HG03354 (cell line): ENCODE measurements around the gene ASS1.

Experiments
- ATAC-seq: cut with Tn5 transposase; IDR thresholded peaks from one replicate; pipeline ENCODE4 v1.9.1; 2021; ENCODE audit warnings: mild to moderate bottlenecking; ENCODE audit not compliant: unreplicated experiment, poor library complexity, severe bottlenecking

Gene ASS1

DNA sequence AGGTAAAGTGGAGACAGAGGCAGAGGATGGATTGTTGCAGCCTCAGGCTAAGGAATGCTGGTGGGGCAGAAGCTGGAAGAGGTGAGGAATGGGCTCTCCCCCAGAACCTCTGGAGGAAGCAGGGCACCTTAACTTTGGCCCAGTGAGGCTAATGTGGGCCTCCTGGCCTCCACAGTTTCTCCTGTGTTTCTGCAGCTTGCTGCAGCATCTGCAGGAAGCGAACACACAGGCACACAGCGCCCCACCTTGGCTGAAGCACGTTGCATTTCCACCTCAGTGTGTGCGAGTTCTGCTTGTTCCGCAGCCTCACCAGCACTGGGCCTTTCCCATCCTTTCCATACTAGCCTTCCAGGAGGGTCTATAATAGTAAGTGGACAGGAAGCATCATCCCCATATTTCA lies 27.2 kb upstream of the ASS1 start:
- no peak for ATAC-seq

DNA sequence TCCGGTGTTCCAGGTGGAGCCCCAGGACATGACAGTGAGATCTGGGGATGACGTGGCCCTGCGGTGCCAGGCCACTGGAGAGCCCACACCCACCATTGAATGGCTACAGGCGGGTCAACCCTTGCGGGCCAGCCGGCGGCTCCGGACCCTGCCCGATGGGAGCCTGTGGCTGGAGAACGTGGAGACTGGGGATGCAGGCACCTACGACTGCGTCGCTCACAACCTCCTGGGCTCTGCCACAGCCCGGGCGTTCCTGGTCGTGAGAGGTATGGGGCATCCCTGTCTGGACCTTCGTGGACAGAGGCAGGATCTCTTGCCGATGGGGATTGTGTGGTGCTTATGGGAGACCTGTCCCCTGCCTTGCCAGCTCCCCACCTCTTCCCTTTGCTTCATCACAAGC lies 26.0 kb upstream of the ASS1 start:
- ATAC-seq: no peak

DNA sequence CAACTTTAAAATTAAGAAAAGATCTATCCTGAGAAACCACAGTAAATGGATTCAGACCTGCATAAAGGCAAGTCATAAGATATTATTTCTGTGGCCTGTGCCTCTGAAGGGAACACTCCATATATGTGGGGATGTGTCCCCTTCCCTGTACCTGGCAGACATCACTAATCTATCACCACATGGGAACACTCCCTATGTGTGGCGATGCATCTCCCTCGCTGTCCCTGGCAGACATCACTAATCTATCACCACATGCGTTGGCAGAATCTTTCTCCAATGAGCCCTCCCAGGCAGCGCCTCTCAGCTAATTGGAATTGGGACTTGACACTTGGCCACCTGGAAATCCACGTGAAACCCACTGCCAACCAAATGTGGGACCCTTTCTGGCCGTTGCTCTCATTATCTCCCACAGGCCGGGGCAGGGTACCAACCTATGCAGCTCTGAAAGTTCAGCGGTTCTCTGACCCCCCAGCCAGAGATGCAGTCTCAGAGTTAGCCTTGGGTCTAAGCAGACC lies 25.2 kb upstream of the ASS1 start:
- no peak for ATAC-seq

DNA sequence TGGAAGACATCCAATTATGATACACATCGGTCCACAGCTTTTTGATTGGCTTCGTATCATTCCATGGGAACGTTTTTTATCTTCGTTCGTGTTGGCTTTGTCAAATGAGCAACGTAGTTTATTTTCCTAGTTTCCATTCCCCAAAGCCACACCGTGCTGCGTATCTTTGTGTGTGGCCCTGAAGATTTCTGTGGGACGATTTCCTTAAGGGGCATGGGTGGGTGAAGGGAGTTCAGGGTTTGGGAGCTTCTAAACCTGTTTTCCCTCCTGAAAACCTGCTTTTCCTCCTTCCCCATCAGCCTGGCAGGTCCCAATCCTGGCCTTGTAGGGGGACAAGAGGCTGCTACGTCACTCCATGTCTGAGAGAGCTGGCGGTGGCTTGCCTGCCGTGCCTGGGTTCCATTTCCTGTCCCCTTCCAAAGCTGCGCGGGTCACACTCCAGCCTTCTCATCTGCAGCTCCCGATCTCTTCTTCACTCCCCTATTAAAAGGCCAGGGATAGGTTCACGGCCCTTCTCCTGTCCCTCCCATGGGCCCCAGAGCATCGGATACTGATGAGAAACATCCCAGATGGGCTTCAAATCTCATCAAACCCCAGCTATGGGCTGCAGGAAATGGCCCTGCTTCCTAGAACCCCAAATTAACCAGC lies 23.5 kb upstream of the ASS1 start:
- no peak for ATAC-seq

DNA sequence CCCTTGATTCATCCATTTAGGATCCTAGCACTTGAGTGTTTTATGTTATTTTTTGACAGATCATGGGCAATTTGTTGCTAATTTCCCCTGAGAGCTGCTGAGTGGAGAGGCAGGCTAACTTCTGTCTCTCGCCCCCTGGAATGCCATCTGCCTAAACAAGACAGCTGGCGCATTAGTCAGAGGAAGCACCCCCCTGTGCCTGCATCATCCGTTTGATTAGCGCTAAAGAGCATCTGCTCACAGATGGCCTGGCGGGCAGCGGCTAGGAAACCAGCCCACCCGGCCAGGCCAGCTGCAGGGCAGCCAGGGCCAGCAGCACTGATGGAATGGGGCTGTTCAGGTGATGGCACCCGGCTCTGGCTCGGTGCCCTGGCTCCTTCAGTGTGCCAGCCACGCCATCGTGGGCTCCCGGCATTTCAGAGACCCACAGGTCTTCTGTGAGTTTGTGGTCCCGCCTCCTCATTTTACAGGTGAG lies 22.9 kb upstream of the ASS1 start:
- ATAC-seq: no peak

DNA sequence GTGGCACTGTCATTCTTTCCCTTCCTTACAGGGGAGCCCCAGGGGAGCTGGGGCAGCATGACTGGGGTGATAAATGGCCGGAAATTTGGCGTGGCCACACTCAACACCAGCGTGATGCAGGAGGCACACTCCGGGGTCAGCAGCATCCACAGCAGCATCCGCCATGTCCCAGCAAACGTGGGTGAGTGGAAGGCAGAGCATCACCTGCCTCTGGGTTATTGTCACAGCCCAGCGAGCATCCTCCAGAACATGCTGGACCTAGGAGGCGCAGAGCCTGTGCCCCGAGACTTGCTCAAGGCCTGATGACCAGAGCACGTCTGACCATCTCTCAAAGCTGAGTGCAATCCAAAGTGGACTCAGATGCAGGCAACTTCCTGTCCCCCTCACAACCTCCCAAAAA lies 22.2 kb upstream of the ASS1 start:
- ATAC-seq: no peak

DNA sequence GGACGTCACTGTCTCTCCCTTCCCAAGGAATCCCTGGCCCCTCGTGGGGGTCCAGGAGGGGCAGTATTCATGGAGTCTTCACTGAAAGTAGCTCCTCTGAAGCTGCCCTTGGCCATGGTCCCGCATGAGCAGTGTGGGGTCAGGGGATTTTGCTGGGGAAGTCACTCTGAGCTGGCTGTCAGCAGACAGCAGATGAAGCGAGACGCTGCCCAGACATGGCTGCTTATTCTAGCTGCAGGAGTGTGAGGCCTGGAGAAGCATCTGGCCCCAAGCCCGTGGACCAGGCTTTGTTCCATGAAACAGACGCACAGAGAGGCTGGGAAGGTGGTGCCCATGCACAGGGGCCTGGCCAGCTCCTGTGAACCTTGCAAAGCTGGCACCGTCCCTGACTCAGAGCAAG lies 21.5 kb upstream of the ASS1 start:
- no peak for ATAC-seq

DNA sequence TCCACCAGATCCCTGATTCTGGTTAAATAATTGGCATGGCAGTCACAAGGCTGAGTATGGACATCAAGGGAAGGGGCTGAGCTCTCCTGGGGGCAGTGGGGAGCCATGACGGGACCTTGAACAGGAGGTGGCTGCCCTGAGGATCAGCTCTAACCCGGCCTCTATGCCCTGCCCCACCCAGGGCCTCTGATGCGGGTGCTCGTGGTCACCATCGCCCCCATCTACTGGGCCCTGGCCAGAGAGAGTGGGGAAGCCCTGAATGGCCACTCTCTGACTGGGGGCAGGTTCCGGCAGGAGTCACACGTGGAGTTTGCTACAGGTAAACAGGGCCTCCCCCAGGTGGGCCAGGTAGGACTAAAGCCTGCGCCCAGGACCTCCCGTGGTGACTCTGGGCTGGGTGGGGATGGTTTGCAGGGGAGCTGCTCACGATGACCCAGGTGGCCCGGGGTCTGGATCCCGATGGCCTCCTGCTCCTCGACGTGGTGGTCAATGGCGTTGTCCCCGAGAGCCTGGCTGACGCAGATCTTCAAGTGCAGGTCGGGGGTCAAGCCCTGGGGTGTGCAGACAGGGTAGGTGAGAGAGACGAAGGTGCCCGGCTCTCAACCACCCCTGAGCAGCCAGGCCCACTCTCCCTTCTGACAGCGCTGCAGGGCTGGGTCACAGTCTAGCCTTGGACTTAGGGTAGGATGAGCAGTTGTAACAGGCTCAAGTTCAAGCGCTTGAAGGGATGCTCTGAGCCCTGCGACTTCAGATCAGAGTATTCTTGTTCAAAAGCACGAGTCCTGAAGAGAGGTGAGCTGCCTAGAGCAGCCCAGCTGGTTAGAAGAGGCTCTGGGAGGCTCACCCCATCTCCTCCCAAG lies 19.9 kb upstream of the ASS1 start:
- no peak for ATAC-seq

DNA sequence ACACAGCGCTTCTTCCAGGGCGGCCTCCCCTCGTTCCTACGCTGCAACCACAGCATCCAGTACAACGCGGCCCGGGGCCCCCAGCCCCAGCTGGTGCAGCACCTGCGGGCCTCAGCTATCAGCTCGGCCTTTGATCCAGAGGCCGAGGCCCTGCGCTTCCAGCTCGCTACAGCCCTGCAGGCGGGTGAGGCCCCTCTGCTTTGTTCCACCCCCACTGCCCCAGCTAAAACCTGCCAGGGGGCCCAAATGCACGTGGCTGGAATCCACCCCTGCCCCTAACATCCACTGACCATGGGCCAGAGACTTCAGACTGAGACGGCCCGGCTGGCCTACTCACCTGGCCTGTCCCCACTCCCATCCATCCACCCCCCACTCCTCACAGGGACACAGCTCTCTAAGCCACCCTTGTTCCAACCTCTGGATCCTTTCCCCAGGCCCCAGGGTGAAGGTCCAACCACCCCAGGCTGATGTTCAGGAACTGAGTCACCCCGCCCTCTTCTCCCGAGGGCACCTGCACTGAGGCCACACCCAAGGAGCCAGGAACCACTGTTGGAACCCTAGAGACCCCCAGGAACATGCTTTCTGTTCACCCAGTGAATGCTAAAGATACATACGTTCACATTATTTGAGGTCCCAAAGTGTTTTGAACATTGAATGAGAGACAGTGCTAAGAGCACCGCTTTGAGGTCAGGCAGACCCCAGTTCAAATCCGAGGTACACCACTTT lies 18.9 kb upstream of the ASS1 start:
- ATAC-seq: no peak

DNA sequence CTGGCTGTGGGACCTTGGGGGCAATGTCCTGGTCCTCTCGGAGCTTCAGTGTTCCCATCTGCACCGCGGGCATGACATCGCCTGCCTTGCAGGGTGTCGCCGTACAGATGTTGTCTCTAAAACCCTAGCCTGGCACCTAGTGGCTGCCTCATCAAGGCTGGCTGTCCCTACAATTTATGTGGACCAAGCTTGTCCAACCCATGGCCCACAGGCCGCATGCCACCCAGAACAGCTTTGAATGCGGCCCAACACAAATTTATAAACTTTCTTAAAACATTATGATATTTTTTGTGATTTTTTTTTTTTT lies 18.3 kb upstream of the ASS1 start:
- no peak for ATAC-seq

DNA sequence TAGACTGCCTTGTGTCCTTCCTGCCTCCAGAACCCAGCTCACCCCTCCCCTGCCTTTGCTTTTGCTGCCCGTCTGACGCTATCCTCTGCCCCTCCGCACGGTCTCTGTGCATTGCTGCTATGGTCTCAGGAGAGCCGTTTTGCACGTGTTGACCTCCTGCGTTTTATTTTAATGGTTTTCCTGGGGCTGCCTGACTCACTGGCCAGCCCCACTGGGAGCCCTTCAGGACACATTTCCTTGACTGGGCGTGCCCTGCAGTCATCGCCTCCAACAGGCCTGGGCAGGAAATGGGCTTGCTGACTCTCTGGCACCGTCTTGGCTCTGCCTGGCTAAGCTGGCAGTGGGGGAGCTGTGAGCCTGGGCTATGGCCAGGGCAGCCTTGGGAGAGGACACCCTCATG lies 17.9 kb upstream of the ASS1 start:
- ATAC-seq: no peak

DNA sequence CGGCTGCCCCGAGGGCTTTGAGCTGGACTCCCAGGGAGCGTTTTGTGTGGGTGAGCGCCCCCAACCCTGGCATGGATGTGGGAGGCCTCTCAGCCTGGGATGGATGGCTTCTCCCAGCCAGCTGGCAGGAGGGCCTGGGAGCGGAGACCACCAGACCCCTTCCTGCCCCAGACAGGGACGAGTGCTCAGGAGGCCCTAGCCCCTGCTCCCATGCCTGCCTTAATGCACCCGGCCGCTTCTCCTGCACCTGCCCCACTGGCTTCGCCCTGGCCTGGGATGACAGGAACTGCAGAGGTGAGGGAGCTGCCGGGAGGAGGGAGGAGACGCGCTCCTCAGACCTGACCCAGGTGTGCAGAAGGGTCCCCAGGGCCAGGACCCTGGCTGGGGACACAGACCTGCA lies 17.4 kb upstream of the ASS1 start:
- ATAC-seq: no peak

DNA sequence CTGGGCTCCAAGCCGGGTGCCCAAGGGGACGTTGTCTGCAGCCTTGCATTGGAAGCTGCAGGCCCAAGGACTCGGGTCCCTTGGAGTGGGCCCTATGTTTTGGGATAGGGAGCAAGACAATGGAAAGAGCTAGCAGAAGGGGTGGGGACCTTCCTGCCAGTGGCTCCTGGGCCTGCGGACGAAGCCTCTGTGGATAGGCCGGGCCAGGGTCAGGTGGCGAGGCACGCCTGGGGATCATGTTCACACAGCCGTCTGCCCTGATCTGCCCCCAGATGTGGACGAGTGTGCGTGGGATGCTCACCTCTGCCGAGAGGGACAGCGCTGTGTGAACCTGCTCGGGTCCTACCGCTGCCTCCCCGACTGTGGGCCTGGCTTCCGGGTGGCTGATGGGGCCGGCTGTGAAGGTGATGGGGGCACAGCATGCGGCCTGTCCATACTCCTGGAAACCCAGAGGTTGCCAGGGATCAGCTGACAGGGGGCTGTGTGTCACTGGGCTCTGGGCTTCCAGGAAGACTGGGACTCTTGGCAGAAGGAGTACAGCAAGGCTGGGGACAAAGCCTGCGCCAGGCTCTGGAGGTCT lies 16.6 kb upstream of the ASS1 start:
- no peak for ATAC-seq

DNA sequence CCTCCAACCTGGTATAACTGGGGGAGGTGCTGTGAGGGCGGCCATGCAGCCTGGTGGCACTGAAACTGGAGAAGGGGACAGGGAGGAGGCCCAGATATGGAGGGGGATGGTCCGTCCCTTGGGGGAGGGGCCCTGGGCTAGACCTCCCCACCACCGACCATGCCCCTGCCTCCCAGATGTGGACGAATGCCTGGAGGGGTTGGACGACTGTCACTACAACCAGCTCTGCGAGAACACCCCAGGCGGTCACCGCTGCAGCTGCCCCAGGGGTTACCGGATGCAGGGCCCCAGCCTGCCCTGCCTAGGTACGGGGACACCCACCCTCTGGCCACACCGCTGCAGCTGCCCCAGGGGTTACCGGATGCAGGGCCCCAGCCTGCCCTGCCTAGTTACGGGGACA lies 15.4 kb upstream of the ASS1 start:
- ATAC-seq: no peak

DNA sequence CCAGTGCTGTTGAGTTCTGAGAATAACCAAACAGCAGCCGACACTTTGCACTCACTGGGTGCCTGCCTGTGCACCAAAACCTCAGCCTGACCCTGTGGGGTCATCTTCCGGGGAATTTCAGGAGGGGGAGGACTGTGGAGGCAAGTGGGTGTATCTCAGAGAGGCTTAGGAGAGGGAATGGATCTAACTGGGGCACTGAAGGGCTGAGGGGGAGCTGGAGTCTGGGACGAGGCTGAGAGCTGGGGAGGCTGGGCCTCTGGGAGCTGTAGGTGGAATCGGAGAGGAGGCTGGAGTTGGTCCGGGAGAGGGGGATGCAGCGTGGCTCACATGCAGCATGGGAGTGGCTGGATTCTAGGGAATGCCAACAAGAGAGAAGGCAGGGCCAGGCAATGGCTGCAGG lies 14.9 kb upstream of the ASS1 start:
- ATAC-seq: no peak

DNA sequence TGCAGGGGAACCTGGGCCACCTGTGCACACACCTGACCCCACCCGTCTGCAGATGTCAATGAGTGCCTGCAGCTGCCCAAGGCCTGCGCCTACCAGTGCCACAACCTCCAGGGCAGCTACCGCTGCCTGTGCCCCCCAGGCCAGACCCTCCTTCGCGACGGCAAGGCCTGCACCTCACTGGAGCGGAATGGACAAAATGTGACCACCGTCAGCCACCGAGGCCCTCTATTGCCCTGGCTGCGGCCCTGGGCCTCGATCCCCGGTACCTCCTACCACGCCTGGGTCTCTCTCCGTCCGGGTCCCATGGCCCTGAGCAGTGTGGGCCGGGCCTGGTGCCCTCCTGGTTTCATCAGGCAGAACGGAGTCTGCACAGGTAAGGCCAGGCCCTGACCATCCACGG lies 14.5 kb upstream of the ASS1 start:
- ATAC-seq: no peak

DNA sequence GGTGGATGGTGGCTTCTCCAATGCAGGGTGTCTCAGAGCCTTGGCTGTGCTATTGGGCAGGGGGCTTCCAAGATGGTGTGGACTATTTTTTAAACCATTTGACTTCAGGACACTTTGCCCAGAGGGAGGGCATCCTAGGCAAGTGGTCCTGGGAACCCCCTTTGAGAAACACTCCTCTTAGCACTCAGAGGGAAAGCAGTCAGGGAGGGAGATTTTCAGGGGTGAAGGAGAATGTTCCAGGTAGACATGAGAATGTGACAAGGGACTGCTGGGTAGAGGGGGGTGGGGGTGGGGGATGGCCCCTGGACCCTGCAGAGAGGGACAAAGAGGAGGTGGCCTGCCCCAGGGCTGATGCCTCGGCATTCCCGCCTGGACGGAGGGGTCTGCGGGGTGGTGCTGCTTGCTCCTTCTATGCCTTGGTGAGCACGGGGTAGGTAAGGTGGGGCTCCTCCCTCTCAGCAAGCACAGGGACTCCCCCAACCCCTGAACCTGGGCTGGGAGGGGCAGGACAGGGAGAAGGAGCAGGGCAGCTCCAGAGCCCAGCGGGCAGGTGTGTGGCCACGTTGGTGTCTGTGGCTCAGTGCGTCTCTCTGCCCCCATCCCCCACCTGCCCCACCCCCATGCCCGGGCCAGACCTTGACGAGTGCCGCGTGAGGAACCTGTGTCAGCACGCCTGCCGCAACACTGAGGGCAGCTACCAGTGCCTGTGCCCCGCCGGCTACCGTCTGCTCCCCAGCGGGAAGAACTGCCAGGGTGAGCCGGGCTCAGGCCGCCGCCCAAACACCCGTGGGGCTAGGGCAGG lies 13.8 kb upstream of the ASS1 start:
- no peak for ATAC-seq

DNA sequence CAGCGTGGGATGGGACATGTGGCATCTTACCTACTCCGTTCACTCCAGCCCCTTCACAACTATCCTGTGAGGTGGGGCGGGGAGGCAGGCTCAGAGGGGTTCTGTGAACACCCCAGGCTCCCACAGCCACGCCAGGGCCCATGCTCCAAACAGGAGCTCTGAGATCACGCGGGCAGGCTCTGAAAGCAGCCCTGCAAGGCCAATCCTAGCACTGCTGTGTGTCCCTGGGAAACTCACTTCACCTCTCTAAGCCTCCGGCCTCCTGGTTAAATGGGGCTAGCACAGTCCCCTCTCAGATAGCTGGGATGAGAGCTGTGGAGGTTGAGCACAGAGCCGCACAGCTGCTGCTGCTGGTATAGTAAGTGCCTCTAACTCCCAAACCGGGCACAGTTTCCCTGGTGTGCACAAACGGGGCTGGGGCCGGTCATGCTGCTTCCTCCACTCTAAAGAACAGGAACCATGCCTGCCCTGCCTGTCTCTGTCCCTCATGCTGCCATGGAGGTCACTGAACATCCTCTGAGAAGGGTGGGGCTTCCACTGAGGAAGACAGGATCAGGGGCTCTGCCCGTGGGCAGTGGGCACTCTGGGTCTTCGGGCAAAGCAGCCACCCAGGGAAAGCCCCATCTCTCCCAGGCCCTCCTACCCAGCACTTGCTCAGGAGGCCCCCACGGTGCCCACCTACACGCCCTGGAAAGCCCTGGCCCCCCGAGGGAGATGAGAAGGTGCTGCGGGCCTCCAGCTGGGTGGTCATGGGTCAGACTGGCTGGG lies 13.0 kb upstream of the ASS1 start:
- ATAC-seq: no peak

DNA sequence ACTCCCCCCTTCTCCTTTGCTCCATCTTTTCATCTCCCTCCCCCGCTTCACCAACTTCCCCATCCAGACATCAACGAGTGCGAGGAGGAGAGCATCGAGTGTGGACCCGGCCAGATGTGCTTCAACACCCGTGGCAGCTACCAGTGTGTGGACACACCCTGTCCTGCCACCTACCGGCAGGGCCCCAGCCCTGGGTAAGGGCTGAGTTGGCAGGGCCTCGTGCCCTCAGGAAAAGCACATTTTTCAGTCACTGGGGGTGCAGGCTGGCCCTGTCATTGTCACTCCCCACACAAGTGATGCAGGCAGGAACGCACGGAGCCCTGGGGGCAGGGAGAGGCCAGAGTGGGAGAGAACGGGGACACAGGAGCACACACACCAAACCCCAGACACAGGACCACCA lies 12.4 kb upstream of the ASS1 start:
- ATAC-seq: no peak
